Fibroblast of mammary gland (primary cell): ENCODE data around the gene ARFGEF3.

Experiments used
- DNase-seq: peaks from one replicate; pipeline ENCODE4 v3.0.0-alpha.2; 2010; ENCODE audit warnings: low read depth
- H3K4me3 ChIP-seq: 2 replicates; pipeline ENCODE4 v1.5.1; 2011; ENCODE audit warnings: low read depth, mild to moderate bottlenecking, low read length, moderate library complexity; ENCODE audit not compliant: control insufficient read depth
- TF ChIP-seq, protein P1 (sequence below): conservative IDR thresholded peaks from 2 replicates; pipeline ENCODE4 v1.5.1; 2011; ENCODE audit warnings: low read depth, low read length, inconsistent platforms; ENCODE audit not compliant: control insufficient read depth, insufficient read depth

ARFGEF3 gene

DNA sequence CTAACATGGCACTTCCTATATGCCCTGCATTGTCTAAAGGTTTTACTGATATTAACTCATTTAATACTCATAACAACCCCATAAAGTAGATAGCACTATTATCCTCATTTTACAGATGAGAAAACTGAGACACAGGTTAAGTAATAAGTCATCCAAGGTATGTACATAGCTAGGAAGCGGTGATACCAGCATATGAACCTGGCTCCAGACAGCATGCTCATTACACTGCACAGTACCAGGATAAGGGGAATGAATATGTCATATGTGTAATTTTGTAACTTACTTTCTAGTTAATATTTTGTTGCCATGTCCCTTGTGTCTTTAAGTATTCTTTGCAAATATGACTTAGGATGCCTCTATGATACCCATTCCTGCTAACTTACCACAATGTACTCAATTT, 109.7 kb downstream of the ARFGEF3 start:
- TF ChIP-seq, protein P1, sequence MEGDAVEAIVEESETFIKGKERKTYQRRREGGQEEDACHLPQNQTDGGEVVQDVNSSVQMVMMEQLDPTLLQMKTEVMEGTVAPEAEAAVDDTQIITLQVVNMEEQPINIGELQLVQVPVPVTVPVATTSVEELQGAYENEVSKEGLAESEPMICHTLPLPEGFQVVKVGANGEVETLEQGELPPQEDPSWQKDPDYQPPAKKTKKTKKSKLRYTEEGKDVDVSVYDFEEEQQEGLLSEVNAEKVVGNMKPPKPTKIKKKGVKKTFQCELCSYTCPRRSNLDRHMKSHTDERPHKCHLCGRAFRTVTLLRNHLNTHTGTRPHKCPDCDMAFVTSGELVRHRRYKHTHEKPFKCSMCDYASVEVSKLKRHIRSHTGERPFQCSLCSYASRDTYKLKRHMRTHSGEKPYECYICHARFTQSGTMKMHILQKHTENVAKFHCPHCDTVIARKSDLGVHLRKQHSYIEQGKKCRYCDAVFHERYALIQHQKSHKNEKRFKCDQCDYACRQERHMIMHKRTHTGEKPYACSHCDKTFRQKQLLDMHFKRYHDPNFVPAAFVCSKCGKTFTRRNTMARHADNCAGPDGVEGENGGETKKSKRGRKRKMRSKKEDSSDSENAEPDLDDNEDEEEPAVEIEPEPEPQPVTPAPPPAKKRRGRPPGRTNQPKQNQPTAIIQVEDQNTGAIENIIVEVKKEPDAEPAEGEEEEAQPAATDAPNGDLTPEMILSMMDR, result no peak
- H3K4me3 ChIP-seq, result no peak overlapping the region

DNA sequence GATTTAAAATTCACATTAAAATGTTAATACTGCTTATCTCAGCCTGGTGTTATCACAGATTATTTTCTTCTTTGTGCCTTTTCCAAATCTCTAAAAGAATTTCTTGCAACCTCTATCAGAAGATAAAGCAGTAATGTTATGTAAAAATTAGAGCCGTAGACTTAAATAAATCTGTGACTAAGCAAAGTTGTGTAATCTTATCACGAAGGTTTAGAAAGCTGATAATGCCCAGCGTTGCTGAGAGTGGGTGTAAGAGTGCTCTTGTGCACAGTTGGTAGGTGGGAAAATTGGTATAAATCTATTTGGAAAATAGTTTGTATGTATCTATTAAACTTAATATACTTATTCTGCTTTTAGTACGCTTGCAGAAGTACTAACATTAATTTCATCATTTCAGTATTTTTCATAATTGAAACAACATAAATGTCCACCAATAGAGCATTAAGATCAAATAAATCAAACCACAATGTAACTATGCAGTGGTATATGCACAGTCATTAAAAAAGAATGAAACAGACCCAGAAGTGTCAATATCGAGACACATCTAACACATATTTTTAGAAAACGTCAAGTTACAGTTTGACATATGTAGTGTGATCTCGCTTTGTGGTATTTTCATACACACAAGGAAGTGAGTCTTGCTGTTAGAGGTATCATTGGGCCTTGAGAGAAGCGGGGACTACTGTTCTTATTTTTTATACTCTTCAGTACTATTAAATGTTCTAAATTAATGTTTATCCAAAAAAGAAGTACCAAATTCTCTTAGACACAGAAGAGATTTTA, 111.0 kb downstream of the ARFGEF3 start:
- no peak for DNase-seq
- H3K4me3 ChIP-seq, result no peak overlapping the region
- TF ChIP-seq, protein P1, result no peak

More for the DNA sequence above, 109.7 kb downstream of the ARFGEF3 start:
- DNase-seq, result no peak

DNA sequence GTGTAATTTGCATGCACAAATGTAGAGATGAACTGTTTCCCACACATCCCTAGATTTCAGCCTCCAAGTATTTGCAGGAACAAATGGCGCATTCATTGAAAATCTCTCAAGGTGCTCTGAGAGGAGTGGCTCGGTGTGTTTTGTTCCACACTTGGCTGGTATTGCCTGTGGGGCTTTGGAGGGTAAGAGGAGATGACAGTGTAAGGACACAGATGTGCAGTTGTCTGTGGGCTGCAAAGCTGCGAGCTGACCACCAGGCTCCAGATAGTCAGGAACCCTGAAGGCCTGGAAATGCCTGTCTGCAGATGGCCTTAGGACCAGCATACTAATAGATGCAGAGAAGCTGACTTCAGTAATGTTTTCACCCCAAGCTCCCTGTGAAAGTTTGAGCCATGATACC, 114.2 kb downstream of the ARFGEF3 start:
- no peak overlapping the region for H3K4me3 ChIP-seq
- no peak for DNase-seq
- TF ChIP-seq, protein P1, result no peak

DNA sequence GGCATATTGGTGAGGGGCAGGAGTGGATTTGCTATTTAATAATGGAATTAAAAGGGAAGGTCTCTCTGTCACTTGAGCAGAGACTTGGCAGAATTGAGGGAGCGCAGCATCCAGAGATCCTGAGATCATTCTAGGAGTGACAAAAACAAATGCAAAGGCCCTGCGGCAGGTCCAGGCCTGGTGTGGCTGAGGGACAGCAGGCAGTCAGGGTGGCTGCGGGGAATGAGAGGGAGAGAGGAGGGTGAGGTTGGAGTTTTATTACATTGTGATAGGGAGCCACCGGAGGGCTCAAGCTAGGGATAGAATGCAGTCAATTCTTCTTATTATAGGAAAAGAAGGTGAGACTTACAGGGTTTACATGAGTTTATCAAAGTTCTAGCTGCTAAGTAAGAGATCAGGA, 116.1 kb downstream of the ARFGEF3 start:
- DNase-seq, result no peak
- TF ChIP-seq, protein P1, result no peak

DNA sequence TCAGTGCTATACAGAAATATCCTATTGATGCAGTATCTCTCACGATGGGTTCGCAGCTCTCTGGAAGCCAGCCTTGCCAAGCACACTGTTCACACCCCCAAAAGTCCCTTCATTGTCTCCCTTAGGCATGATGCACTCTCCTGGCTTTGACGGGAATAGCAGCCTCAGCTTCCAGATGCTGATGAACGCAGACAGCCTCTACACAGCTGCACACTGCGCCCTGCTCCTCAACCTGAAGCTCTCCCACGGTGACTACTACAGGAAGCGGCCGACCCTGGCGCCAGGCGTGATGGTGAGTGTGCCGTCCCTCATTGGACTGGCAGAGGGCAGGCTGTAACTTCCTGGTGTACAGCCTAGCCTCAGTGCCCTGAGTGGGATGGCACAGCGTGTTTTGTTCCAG, 116.6 kb downstream of the ARFGEF3 start:
- TF ChIP-seq, protein P1, result peak; percentile 48
- peak; percentile 48 for DNase-seq
- no peak overlapping the region for H3K4me3 ChIP-seq

More for the DNA sequence above, 116.1 kb downstream of the ARFGEF3 start:
- H3K4me3 ChIP-seq, result no peak overlapping the region

DNA sequence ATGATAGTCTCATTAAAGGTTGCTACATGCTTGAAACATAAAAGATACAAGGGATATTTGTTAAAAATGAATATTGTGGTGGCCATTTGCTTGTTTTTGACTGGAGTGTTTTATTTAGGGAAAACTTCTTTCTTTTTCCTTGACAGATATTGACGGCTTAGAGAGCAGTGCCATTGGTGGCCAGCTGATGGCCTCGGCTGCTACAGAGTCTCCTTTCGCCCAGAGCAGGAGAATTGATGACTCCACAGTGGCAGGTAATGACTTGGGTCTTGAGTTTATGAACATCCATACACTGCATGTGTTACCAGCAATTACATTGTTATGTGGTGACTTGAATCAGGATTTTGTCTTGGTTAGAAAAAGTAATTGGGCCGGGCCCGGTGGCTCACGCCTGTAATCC, 124.1 kb downstream of the ARFGEF3 start:
- no peak overlapping the region for H3K4me3 ChIP-seq
- TF ChIP-seq, protein P1, result no peak
- no peak for DNase-seq
